ENCODE data around the gene RNF208. TPM values are rescaled to one million over a fixed set of nuclear protein-coding genes. Genes with fewer than 3 reads are reported as not detected.

Gene RNF208
- total RNA-seq, 4 donors from 2014 or later, result 2.3 to 26.5 (median 7.5) TPM; not detected in 1

DNA sequence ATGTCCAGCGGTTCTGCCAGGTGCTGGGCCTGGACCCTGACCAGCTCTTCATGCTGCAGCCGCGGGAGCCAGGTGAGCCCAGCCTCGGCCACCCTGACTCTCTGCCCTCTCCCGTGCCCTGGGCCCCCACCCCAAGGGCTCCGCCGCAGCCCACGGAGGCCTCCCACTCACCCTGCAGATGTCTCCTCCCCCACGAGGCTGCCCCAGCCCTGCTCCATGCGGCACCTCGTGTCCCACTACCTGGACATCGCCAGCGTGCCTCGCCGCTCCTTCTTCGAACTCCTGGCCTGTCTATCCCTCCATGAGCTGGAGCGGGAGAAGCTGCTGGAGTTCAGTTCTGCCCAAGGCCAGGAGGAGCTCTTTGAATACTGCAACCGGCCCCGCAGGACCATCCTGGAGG is 7.4 kb downstream of the RNF208 start:
- DNase-seq, result no peak
- in situ Hi-C loops (cut with MboI; ENCODE audit: low pct_ligation_motif_present in 1 of 4, low pct_unique_long_range_greater_than_20kb in 1 of 4, low sequenced_read_pairs in 3 of 4) (loop anchor here in 1 of 4 donors (25.0 kb wide), 1 partner anchor 102 kb away; the partner anchor contains the start of gene DPP7), intact Hi-C loops (cut with DNase I; ENCODE audit: low total_unique reads) (no loop called here)
- H3K27ac ChIP-seq, result no peak overlapping the region
- no peaks in the 10 kb centered on the region for H3K9me3 ChIP-seq
- 91% methylated on average over 19 of the region's 19 CpGs; no CpG with 5 or more reads in 1 of the 2 donors for WGBS, 2 donors (ENCODE audit: low coverage in 1 of 2)
- H3K36me3 ChIP-seq, result no peaks in the 10 kb centered on the region
- H3K4me3 ChIP-seq, result no peak overlapping the region
- no peaks in the 10 kb centered on the region for H3K27me3 ChIP-seq
- TF ChIP-seq POLR2A (IDR thresholded peaks at IDR 0.05) (no peak), POLR2AphosphoS5 (IDR thresholded peaks at IDR 0.05) (no peak), EP300 (IDR thresholded peaks at IDR 0.05; ENCODE audit: low read depth) (no peak)
- H3K4me1 ChIP-seq, result peaks cover 0 to 25% (median 24%) of the 10 kb centered on the region in 4 donors

DNA sequence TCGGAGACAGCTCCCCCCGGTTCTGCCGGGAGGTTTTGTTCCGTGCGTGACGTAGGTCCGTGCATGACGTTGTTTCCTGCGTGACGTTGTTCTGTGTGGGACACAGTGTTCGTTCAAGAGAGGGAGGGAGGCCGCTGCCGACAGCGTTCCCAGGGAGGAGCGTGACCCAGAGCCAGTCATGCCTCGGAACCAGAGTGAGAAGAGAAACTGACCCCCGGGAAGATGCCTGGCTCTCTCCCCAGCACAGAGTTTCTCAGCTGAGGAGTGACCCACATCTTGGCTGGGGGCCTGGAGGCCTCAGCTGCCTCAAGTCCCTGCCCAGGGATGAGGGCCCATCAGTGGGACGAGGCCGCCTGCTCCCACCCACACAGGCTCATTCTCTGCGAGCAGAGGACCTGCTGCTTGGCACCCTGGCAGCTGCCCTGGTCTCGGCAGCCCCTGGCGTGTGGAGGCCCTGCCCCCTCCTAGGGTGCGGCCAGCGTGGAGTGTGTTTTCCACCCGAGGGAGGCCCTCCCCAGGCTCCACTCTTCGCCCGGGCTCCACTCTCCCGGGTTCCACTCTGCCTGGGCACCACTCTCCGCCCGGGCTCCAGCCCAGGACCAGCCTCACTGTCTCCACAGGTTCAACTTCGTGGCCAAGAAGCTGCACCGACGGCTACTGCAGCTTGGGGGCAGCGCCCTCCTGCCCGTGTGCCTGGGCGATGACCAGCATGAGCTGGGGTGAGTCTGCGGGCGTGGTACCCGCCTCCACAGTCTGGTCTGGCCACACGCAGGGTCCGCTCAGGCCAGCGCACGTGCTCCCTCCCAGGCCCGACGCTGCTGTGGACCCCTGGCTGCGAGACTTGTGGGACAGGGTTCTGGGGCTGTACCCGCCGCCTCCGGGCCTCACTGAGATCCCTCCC is 8.6 kb downstream of the RNF208 start:
- WGBS, 2 donors (ENCODE audit: low coverage in 1 of 2), result 88% methylated on average over 49 of the region's 49 CpGs; no CpG with 5 or more reads in 1 of the 2 donors
- Histone ChIP-seq H3K4me1 (peaks cover 0 to 19% (median 16%) of the 10 kb centered on the region in 4 donors), H3K27me3 (no peaks in the 10 kb centered on the region), H3K36me3 (no peaks in the 10 kb centered on the region), H3K27ac (no peak overlapping the region), H3K9me3 (no peaks in the 10 kb centered on the region), H3K4me3 (no peak overlapping the region)
- in situ Hi-C loops (cut with MboI; ENCODE audit: low pct_ligation_motif_present in 1 of 4, low pct_unique_long_range_greater_than_20kb in 1 of 4, low sequenced_read_pairs in 3 of 4) (loop anchor here in 1 of 4 donors (25.0 kb wide), 1 partner anchor 101 kb away; the partner anchor contains the start of gene DPP7), intact Hi-C loops (cut with DNase I; ENCODE audit: low total_unique reads) (no loop called here)
- no peak for DNase-seq
- TF ChIP-seq, protein P1, sequence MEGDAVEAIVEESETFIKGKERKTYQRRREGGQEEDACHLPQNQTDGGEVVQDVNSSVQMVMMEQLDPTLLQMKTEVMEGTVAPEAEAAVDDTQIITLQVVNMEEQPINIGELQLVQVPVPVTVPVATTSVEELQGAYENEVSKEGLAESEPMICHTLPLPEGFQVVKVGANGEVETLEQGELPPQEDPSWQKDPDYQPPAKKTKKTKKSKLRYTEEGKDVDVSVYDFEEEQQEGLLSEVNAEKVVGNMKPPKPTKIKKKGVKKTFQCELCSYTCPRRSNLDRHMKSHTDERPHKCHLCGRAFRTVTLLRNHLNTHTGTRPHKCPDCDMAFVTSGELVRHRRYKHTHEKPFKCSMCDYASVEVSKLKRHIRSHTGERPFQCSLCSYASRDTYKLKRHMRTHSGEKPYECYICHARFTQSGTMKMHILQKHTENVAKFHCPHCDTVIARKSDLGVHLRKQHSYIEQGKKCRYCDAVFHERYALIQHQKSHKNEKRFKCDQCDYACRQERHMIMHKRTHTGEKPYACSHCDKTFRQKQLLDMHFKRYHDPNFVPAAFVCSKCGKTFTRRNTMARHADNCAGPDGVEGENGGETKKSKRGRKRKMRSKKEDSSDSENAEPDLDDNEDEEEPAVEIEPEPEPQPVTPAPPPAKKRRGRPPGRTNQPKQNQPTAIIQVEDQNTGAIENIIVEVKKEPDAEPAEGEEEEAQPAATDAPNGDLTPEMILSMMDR (IDR thresholded peaks at IDR 0.05), result peak in 1 of 5 experiments; percentile 10
- no peak for TF ChIP-seq EP300 (IDR thresholded peaks at IDR 0.05; ENCODE audit: low read depth)
- TF ChIP-seq POLR2A (IDR thresholded peaks at IDR 0.05), result no peak
- no peak for TF ChIP-seq POLR2AphosphoS5 (IDR thresholded peaks at IDR 0.05)

DNA sequence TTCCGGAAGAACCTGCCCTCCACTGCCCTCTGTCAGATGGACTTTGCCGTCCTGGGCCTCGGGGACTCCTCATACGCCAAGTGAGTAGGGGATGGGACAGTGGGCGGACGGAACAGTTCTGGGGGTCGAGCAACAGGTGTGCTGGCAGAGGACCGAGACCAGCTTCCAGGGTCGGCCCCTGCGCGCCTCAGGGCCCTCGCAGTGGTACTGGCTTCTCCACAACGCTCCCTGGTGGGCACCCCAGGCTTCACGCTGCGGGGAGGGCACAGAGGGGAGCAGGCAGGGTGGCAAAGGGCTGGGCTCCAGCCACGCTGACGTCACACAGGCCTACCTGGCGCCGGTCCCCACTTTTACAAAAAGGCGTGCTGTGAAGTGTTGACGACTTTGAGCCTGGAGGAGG is 9.5 kb downstream of the RNF208 start:
- Histone ChIP-seq H3K4me3 (no peak overlapping the region), H3K9me3 (no peaks in the 10 kb centered on the region), H3K27ac (no peak overlapping the region), H3K27me3 (no peaks in the 10 kb centered on the region), H3K36me3 (no peaks in the 10 kb centered on the region), H3K4me1 (peaks cover 0 to 10% (median 8%) of the 10 kb centered on the region in 4 donors)
- DNase-seq, result no peak
- TF ChIP-seq POLR2A (IDR thresholded peaks at IDR 0.05), result no peak
- in situ Hi-C loops (cut with MboI; ENCODE audit: low pct_ligation_motif_present in 1 of 4, low pct_unique_long_range_greater_than_20kb in 1 of 4, low sequenced_read_pairs in 3 of 4), result loop anchor here in 1 of 4 donors (25.0 kb wide), 1 partner anchor 100 kb away; the partner anchor contains the start of gene DPP7
- WGBS, 2 donors (ENCODE audit: low coverage in 1 of 2), result 75% methylated on average over 21 of the region's 21 CpGs; no CpG with 5 or more reads in 1 of the 2 donors
- intact Hi-C loops (cut with DNase I; ENCODE audit: low total_unique reads), result no loop called here

DNA sequence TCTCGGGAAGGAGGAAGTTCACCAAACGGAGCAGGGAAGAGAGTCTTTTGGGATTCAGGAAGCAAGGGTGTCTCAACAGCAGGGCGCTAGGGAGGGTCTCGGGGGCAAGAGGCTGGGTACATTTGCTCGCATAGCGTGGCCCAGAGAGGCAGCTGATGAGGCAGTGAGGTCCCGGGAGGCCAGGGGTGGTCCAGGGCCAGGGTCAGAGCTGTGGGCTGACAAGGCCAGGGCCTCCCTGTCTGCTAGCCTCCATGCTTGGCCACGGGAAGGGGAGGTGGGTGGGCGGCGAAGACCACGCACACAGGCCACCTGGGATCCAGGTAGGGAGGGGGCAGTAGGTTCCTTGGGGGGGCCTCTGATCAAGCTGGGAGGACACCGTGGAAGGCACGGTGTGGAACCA is 10.5 kb downstream of the RNF208 start:
- Histone ChIP-seq H3K27ac (no peak overlapping the region), H3K9me3 (no peaks in the 10 kb centered on the region), H3K4me3 (no peak overlapping the region), H3K36me3 (no peaks in the 10 kb centered on the region), H3K27me3 (no peaks in the 10 kb centered on the region), H3K4me1 (peaks cover 3 to 6% (median 4%) of the 10 kb centered on the region in 4 donors)
- in situ Hi-C loops (cut with MboI; ENCODE audit: low pct_ligation_motif_present in 1 of 4, low pct_unique_long_range_greater_than_20kb in 1 of 4, low sequenced_read_pairs in 3 of 4), result loop anchor here in 1 of 4 donors (25.0 kb wide), 1 partner anchor 99 kb away; the partner anchor contains the start of gene DPP7
- DNase-seq, result no peak
- TF ChIP-seq POLR2AphosphoS5 (IDR thresholded peaks at IDR 0.05) (no peak), EP300 (IDR thresholded peaks at IDR 0.05; ENCODE audit: low read depth) (no peak), POLR2A (IDR thresholded peaks at IDR 0.05) (no peak)
- TF ChIP-seq, protein P1 (IDR thresholded peaks at IDR 0.05), result no peak
- intact Hi-C loops (cut with DNase I; ENCODE audit: low total_unique reads), result no loop called here
- 82% methylated on average over 13 of the region's 13 CpGs; no CpG with 5 or more reads in 1 of the 2 donors for WGBS, 2 donors (ENCODE audit: low coverage in 1 of 2)

DNA sequence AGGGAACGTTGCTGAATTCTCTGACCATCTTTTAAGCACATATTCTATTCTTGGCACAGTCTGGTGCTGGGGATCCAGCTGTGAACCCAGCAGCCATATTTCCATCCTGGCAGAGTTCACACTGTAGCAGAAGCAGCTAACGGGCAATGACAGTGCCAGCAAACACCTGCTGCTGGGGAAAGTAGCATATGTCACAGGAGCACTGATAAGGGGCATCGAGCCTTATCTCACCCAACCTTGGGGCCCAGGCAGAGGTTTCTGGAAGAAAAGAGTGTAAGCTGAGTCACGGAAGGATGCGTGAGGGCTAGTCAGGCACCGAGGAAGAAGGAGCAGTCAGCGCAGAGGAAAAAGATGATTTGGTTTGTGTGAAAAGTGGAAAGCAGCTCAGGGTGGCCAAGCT is 15.4 kb downstream of the RNF208 start:
- TF ChIP-seq, protein P1 (IDR thresholded peaks at IDR 0.05), result no peak
- no peak for TF ChIP-seq POLR2AphosphoS5 (IDR thresholded peaks at IDR 0.05)
- no peak for TF ChIP-seq EP300 (IDR thresholded peaks at IDR 0.05; ENCODE audit: low read depth)
- TF ChIP-seq POLR2A (IDR thresholded peaks at IDR 0.05), result no peak
- peak overlapping the region in 1 of 4 donors; percentile 92 for H3K4me3 ChIP-seq
- no peaks in the 10 kb centered on the region for H3K9me3 ChIP-seq
- intact Hi-C loops (cut with DNase I; ENCODE audit: low total_unique reads), result no loop called here
- H3K27ac ChIP-seq, result no peak overlapping the region
- no peaks in the 10 kb centered on the region for H3K27me3 ChIP-seq
- peaks cover 26 to 45% (median 35%) of the 10 kb centered on the region in 4 donors for H3K4me1 ChIP-seq
- H3K36me3 ChIP-seq, result no peaks in the 10 kb centered on the region
- no peak for DNase-seq
- in situ Hi-C loops (cut with MboI; ENCODE audit: low pct_ligation_motif_present in 1 of 4, low pct_unique_long_range_greater_than_20kb in 1 of 4, low sequenced_read_pairs in 3 of 4), result loop anchor here in 1 of 4 donors (25.0 kb wide), 1 partner anchor 94 kb away; the partner anchor contains the start of gene DPP7
- 60 to 74% methylated on average over 4 to 7 of the region's 7 CpGs for WGBS, 2 donors (ENCODE audit: low coverage in 1 of 2)
